Stimulated activated CD4-positive, alpha-beta T cell treated with anti-CD3 and anti-CD28 coated beads, Interleukin-1b, Interleukin-23, amount 100 ng/mL, for 24 hours (primary cell): Measurements from ENCODE around the gene COPZ1.
"Not testable (repeated sequence)": the region's sequence is repeated elsewhere in the genome, so short reads cannot be mapped to it uniquely, and the experiment has no call there.

Experiments used
- DNase-seq, 4 experiments: peaks; one replicate each; pipeline ENCODE4 v3.0.0-alpha.2; 2020; ENCODE audit warnings: low read depth in 4 of 4, low spot score in 1 of 4

Gene COPZ1, protein sequence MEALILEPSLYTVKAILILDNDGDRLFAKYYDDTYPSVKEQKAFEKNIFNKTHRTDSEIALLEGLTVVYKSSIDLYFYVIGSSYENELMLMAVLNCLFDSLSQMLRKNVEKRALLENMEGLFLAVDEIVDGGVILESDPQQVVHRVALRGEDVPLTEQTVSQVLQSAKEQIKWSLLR

DNA sequence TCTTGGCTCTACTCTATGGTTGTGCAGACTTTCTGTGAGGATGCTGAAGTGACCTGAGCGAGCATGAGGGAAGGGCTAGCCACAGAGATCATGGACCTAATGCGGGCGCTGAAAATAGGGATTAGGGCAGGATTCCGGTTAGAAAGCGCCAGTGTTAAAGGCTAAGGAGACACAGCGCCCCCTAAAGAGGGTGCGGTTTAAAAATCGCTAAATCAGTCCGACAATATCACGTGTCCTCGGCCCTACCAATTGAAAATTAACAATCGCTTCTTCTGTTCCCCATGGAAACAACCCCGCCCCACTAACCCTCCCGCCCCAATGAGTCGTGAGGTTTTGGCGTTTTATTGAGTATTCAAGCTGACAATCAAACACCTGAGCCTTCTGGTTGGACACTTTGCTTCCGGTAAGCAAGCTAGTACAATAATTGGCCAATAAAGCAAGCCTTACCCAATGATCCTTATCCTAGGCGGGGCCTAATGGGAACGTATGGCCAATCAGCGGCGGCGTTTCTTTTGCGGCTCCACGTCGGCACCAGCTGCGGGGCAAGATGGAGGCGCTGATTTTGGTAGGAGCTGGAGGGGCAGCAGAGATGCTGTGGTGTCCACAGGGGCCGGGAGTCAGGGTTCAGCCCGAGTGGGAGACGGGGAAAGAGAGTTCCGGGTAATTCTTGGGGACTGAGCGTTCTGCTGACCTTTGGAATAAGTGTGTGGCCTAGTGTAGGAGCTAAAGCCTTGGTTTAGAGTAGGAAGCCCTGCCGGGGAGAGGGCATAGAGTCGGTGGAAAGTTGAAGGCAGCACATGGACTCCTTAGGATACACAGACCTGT is at the start of gene COPZ1:
TSS of gene COPZ1 (plus strand) at position 515 of the 825 bp plus-strand sequence. CDS start at position 548, 33 bp downstream.
- DNase-seq: peak; percentile 67 to 90 (median 78)

DNA sequence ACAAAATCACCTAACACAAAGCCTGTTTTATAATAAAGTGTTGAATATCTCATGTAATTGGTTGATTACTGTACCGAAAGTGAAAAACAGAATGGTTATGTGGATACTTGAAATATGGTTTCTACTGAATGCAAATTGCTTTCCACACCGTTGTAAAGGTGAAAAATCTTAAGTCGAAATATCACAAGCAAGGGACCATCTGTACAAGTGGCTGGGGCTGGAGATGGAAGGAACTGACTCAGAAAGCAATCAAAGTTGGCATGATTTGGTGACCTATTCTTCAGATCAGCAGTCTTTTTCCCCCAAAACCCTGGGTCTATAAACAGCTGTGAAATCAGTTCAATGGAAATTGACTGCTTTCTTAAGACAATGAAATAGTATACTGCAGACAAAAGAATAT is 48.6 kb upstream of the COPZ1 start:
- DNase-seq: no peak

DNA sequence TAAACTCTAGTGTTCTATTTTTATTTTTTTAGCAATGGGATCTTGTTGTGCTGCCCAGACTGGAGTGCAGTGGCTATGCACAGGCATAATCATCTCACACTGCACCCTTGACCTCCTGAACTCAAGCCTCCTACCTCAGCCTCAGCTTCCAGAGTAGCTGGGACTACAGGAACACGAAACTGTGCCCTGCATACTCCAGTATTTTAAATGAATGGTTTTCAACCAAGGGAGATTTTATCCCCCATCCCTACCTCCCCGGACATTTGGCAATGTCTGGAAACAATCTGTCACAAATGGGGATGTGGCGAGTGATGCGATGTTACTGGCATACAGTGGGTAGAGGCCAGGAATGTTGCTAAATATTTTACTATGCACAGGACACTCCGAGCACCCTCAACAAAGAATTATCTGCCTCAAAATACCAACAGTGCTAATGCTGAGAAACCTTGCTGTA is 47.1 kb upstream of the COPZ1 start:
- no peak for DNase-seq

DNA sequence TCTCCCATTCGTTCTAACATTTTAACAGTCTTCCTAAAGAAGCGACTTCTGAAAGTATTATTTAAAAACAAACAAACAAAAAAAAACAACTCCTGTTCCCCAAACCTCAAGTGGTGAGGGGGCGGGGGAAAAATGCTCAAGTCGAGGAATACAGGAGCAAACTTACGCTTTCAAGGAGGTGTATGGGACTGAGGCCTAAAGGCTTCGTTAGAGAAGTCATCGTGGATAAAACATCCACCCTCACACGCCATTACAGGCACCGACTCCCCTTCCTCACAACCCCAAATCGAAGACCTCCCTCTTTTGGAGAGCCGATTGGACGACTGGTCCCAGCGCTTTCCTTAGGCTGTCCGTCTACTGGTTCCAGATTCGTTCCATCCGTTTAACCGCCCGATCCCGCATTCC is 45.7 kb upstream of the COPZ1 start:
- no peak for DNase-seq

DNA sequence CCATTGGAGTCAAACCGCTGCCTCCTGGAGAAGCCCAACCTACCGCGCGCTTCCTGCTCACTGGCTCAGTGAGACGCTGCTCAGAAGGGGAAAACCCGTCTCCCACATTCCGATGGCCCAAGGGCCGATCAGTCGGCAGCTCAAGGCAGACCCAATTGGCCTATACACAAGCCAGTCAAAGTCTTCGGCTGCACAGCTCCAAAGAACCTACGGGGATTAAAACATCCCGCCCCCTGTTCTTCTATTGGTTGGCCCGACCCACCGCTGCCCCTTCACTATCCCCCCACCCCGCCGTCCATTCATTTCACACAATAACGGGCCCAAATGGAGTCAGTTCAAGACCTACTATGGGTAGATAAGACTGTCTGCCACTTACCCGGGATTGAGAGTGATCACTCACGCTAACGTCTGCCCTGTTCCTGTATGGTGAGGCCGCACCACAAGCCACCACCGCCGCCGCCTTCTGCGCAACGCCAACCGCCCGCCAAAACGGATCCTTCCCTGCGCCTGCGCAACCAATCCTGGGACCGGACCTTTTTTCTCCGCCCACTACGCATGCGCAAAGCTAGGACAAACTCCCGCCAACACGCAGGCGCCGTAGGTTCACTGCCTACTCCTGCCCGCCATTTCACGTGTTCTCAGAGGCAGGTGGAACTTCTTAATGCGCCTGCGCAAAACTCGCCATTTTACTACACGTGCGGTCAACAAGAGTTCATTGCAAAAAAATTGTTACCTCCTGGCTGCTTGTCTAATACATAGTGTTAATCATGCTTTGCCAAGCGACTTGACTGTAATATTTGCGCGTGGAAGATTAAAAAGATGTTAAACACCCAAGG is 45.1 kb upstream of the COPZ1 start, which contains the start of gene CBX5:
TSS of gene CBX5 (minus strand) at position 491 of the 836 bp plus-strand sequence. CDS start 22,472 bp downstream, outside the sequence.
- peak; percentile 97 to 99 (median 98) for DNase-seq

DNA sequence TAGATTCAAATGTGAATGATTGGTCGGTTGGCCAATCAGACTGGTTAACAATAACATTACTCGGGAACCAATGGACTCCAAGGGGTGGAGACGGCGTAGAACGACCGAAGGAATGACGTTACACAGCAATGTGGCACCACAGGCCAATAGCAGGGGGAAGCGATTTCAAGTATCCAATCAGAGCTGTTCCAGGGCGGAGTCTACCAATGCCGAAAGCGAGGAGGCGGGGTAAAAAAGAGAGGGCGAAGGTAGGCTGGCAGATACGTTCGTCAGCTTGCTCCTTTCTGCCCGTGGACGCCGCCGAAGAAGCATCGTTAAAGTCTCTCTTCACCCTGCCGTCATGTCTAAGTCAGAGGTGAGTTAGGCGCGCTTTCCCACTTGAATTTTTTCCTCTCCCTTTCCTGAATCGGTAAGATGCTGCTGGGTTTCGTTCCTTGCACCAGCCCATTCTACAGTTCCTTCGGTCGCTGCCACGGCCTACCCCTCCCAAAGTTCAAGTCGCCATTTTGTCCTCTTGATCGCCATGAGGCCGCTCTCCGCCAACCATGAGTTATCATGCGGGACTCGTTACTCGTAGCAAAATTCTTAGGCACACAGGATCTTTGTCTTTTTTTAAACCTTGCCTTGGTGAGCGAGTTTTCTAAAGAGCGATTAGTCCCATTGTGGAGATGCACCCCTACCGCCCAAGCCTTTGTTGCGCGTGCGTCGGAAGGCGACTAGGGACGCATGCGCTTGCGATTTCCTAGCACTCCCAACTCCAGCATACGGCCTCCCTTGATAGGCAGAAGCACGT is 44.3 kb upstream of the COPZ1 start, which contains the start of gene HNRNPA1:
TSS of gene HNRNPA1 (plus strand) at position 259 of the 793 bp plus-strand sequence. CDS start at position 341, 82 bp downstream.
- peak; percentile 80 to 88 (median 84) for DNase-seq

DNA sequence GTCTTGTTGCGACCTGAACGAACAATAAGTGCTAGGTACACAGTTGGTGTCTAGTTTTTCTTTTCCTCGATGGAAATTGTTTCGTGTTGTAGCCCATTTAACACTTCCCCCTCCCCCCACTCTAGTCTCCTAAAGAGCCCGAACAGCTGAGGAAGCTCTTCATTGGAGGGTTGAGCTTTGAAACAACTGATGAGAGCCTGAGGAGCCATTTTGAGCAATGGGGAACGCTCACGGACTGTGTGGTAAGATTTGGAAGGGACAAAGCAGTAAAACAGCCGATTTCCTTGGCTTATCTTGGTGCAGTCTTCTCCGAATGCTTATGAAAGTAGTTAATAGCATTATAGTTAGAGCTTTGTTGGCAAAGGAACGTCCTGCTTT is 43.7 kb upstream of the COPZ1 start:
- not testable (repeated sequence) for DNase-seq

DNA sequence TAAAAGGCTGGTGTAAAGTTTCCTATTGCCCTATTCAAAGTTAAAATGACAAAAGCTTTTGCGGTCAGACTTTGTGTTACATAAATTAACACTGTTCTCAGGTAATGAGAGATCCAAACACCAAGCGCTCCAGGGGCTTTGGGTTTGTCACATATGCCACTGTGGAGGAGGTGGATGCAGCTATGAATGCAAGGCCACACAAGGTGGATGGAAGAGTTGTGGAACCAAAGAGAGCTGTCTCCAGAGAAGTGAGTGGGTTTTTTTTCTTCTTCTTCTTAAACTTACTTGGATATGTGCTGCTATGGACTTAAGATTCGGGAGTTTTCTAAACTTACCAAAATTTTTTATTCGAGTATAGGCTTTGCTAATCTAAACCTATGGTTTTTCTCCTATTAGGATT is 43.2 kb upstream of the COPZ1 start:
- not testable (repeated sequence) for DNase-seq

DNA sequence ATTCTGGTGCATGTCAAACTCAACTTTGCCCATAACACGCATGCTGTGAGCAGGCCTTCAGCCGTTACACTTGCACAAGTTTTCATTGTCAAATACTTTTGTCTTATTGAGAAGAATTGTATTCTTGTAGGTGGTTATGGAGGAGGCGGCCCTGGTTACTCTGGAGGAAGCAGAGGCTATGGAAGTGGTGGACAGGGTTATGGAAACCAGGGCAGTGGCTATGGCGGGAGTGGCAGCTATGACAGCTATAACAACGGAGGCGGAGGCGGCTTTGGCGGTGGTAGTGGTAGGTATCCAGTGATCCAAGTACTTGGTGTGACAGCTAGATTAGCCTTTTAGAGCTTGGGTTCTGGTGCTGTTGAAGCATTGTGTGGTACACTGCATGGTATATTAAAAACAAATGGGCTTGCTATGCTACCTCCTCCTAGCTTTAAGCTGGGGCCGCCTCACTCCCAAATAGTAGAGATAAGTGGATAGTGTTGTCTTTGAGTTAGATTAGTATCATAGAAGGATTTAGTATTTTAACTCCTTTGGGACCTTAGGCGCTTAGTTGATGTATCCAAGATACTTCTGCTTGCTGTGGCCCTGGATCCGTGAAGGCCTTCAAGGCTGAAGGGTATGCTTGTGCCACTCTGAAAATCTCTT is 41.9 kb upstream of the COPZ1 start:
- no peak for DNase-seq

DNA sequence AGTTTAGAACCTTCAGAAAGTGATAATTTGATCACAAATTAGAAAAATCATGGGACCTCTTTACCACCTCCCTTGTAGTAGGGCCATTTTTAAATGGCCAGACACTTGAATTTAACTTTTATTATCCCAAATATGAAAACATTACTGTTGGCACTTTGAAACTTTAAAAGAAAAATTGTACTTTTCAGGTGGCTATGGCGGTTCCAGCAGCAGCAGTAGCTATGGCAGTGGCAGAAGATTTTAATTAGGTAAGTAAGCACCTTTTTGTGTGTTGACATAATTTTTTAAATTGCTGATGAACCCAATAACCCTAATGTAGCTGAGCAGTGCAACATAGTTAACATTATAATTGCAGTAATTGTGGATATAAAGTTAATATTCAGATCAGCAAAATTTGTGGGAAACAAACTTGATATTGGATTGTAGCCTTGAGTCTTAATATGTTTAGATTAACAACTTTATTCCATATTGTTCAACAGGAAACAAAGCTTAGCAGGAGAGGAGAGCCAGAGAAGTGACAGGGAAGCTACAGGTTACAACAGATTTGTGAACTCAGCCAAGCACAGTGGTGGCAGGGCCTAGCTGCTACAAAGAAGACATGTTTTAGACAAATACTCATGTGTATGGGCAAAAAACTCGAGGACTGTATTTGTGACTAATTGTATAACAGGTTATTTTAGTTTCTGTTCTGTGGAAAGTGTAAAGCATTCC is 40.7 kb upstream of the COPZ1 start:
- not testable (repeated sequence) for DNase-seq

DNA sequence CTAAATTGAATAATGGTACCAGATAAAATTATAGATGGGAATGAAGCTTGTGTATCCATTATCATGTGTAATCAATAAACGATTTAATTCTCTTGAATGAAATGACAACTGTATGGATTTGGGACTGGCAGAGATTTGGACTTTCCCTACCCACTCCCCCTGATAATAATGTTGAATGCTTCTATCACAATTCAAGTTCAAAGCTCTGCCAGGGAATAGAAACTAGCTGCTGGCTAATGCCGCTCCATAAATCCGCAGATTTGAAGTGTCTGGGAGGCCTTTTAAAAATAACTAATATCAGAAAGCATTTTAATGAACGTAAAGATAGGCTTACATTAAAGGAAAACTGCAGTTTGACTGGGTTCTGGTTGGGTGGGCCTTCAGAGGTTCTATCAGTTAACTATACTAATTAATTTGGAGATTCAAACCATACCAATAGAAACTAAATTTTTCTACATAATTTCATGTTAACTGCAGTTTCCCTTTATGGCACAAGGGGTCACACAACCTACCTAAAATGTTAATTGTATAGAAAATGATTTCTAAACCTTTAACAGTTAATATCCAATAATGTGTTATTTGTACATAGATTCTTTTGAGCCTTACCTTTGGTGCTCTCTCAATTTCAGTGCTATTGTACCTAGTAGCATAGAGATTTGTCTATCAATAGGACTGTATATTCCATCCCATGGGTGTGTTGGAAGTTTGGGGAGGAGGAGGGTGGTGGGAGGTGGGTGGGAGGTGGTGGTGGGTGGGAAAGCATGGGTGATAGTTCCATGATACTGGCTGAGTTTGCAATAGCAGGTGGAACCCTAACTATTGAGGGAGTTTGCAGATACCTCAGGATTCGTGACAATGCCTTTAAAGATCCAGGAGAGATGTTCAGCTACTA is 39.5 kb upstream of the COPZ1 start:
- DNase-seq: no peak

DNA sequence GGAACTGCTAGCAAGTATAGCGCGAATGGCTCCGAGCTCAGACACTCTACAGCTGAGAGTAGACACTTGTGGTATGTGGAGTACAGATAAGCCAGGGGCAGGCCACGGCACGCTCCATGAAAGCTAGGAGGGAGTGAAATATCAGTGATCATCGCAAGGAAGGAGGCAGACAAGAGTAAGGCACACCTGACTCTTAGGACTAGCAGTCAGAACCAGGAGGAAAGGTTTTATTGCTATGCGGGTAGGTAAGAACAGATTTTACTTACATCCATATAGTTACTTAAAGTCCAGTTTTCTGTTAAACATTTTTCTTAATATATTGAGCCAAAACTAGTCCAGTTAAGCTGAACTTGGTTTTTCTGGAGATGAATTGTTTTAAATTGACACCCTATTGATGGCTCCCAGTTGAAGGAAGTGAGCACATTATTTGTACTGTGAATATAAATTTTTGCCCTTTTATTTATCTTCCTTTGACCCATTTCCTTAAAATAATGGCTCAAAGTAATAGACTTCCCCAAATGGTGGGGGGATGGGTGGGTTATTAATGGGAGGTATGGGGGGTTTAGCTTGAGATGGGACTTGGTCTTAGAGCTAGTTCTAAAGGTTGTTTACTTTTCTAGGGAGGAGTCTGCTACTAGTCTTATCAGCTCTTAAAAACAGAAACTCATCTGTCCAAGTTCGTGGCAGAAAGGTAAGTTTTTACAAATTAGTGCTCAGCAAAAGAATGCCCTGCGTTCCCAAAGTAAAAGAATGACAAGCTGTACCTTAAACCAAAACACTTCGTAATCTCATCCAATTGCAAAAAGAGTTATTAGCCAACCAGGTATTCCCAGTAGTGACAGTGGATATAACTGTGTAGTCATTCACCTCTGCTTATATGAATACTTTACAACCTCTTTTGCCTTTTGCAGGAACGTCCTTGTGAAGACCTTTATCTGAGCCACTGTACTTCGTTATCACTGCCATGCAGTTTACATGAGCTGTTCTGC is 38.6 kb upstream of the COPZ1 start:
- DNase-seq: no peak

DNA sequence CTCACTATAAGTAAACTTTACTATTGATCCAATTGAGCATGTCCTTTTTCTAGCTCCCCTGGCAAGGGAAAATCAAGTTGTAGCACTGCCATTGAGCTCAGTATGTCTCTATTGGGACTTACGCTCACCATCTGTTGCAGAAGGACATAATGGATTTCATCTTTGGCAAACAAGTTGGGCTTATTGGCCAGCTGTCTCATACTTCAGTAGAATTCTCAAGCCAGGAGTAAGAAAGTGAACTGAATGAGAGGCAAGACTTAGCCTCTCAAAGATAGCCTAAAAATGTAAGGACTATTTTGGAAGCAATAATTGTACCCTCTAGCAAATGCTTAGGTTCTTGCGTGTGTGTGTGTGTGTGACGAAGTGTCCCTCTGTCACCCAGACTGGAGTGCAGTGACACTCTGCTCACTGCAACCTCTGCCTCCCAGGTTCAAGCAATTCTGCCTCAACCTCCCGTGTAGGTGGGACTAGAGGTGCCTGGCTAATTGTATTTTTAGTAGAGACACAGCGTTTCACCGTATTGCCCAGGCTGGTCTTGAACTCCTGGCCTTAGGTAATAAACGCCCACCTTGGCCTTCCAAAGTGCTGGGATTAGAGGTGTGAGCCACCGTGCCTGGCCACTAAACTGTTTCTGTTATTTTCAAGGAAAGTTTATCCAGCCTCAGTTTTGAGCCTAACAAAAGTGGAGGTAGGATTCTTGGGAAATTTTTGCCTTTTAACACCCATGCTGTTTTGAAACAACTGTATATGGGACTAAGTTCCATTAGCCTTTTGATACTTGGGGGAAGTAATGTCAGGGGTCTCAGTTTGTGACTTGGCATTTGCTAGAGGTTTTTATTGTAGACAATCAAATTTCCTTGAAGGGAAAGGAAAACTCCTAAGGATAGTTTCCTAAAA is 37.4 kb upstream of the COPZ1 start:
- DNase-seq: no peak

DNA sequence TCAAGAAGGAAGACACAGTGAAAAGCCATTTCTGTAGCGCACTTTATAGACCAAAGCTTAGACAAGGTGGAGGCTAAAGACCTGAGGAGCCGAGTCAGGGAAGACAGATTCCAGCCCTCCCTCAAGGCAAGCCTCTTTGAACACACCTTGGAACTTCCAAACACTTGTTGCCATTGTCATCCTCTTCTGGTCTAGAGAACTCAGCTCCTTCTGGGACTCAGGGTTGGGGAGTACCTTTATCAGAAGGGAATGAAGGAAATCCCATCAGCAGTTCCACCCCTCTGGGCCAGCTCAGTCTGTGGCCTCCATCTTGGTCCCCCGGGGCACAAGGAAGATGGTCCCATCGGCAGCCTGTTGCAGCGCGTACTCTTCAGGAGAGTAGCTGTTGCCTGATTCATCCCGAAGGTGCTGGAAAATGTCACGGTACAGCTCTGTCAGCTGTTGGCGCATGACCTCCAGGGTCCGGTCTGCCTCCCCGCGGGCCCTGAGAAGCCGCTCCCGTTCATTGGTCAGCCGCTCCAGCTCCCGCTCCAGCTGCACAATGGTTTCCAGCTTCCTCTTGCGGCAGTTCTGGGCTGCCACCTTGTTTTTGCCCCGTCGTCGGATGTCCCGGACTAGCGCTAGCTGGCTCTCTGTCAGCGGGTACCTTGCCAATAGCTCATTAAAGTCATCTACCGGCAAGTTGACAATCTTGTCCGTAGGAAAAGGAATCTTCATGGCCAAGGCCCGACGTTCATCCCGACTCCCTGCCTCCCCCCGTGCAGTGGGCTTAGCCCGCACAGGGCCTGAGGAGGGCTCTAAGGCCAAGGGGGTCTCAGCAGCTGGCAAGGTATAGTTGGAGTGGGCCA is 32.6 kb upstream of the COPZ1 start:
- DNase-seq: no peak

DNA sequence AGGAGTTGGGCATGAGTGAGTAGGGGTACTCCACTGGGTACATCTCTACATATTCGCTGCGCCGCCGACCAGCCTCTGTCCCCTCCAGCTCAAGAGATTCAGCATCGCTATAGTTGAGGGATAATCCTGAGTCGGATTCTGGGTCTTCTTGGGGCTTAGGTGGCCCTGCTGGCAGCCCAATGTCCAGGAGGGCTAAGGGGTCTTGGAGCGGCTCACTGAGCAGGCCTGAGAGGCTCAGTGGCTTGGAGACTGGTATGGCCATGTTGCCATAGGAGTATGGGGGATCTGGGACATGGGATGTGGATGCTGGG is 32.0 kb upstream of the COPZ1 start:
- DNase-seq: no peak
